Peyer's patch (tissue), 4 donors: ENCODE data around the gene PARD3B. TPM values are rescaled to one million over a fixed set of nuclear protein-coding genes. Genes with fewer than 3 reads are reported as not detected.
"Not testable (repeated sequence)": the region's sequence is repeated elsewhere in the genome, so short reads cannot be mapped to it uniquely, and the experiment has no call there.

Source experiments
- DNase-seq, 3 donors: peaks; one replicate each; pipeline ENCODE4 v3.0.0-alpha.2; 2017 to 2019
- H3K27ac ChIP-seq, 4 donors: fragments of 200-600 bp; sonication (generic); one replicate each; pipeline ENCODE4 v1.5.1; 2016 to 2019
- H3K27me3 ChIP-seq, 2 donors: fragments of 200-600 bp; sonication (generic); one replicate each; pipeline ENCODE4 v1.5.1; 2019
- H3K36me3 ChIP-seq, 3 donors: fragments of 200-600 bp; sonication (generic); one replicate each; pipeline ENCODE4 v1.5.1; 2016 to 2019
- H3K4me1 ChIP-seq, 4 donors: fragments of 200-600 bp; sonication (generic); one replicate each; pipeline ENCODE4 v1.5.1; 2016 to 2019
- H3K4me3 ChIP-seq, 4 donors: fragments of 200-600 bp; sonication (generic); 1 replicate in 3 of 4; 2 replicates in 1 of 4; pipeline ENCODE4 v1.5.1; 2016 to 2019; ENCODE audit warnings: mild to moderate bottlenecking in 1 of 4
- H3K9me3 ChIP-seq, 4 donors: fragments of 200-600 bp; sonication (generic); one replicate each; pipeline ENCODE4 v1.5.1; 2016 to 2019; ENCODE audit warnings: mild to moderate bottlenecking in 1 of 4
- CTCF ChIP-seq, 6 experiments: fragments of 450-650 bp in 4 of 6; fragments of 200-600 bp in 2 of 6; sonication (generic) in 1 of 6; IDR thresholded peaks; one replicate each; pipeline ENCODE4 v1.5.1; 2017 to 2019; ENCODE audit warnings: antibody characterized with exemption in 6 of 6, mild to moderate bottlenecking in 3 of 6, moderate library complexity in 1 of 6
- POLR2A ChIP-seq, 2 donors: fragments of 450-650 bp; IDR thresholded peaks; one replicate each; pipeline ENCODE4 v1.5.1; 2017; ENCODE audit warnings: antibody characterized with exemption in 2 of 2, mild to moderate bottlenecking in 2 of 2, moderate library complexity in 2 of 2
- total RNA-seq, 4 donors: library from RNA; depleted of rRNA; stranded (reverse); fragments of >200 nt; gene quantifications; one replicate each; pipeline ENCODE4 v1.1.0, GENCODE V29; 2016

PARD3B gene
- total RNA-seq, 4 donors from 2014 or later, result 19.6 to 52.0 (median 40.6) TPM

DNA sequence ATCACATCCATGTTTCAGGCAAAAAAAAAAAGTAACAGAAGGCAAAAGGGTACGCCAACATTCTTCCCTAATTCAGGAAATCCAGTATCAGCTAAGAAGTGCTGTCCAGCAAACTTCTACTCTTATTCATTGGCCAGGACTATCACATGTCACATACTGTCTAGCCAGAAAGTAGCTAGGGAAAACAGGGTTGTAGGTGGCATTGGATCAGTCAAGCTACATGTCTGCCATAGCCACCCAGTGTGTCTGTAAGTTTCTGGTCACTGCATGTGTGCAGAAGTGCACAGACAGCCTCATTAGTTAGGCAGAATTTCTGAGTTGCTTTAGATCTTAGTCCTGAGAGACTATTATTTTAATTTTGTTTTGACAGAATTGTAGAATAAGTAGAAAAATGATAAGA, 671.7 kb downstream of the PARD3B start:
- no peaks in the 10 kb centered on the region for H3K36me3 ChIP-seq
- H3K4me1 ChIP-seq, result no peaks in the 10 kb centered on the region
- no peaks in the 10 kb centered on the region for H3K27me3 ChIP-seq
- no peak overlapping the region for H3K4me3 ChIP-seq
- H3K27ac ChIP-seq, result no peak overlapping the region
- DNase-seq, result no peak
- TF ChIP-seq POLR2A (IDR thresholded peaks at IDR 0.05) (no peak), CTCF (IDR thresholded peaks at IDR 0.05) (no peak)
- H3K9me3 ChIP-seq, result no peaks in the 10 kb centered on the region

DNA sequence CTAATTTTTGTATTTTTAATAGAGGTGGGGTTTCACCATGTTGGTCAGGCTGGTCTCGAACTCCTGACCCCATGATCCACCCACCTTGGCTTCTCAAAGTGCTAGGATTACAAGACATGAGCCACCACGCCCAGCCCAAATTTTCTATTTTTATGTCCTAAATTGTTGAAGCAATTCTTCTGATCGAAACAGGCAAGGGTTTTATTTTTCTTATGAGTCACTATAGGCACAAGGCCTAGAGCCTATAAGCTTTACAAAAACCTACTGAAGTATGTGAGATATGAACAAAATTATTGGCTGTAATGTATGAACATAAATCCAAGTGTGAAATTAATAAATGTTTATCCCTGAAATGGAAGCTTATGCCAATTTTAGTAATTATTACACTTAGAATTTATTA, 672.8 kb downstream of the PARD3B start:
- Histone ChIP-seq H3K4me3 (no peak overlapping the region), H3K9me3 (no peaks in the 10 kb centered on the region), H3K27me3 (no peaks in the 10 kb centered on the region), H3K4me1 (no peaks in the 10 kb centered on the region), H3K36me3 (no peaks in the 10 kb centered on the region), H3K27ac (no peak overlapping the region)
- no peak for TF ChIP-seq CTCF (IDR thresholded peaks at IDR 0.05)
- no peak for TF ChIP-seq POLR2A (IDR thresholded peaks at IDR 0.05)
- DNase-seq, result no peak

GRCh38 chr2:205218816-205219215, 673.5 kb downstream of the PARD3B start:
- DNase-seq, H3K36me3 ChIP-seq, H3K4me1 ChIP-seq, H3K27ac ChIP-seq, H3K9me3 ChIP-seq, H3K27me3 ChIP-seq, H3K4me3 ChIP-seq: not testable (repeated sequence)

- no peak overlapping the region for H3K4me3 ChIP-seq
- DNase-seq, result no peak
- TF ChIP-seq POLR2A (IDR thresholded peaks at IDR 0.05) (no peak), CTCF (IDR thresholded peaks at IDR 0.05) (no peak)
- H3K9me3 ChIP-seq, result no peaks in the 10 kb centered on the region
- H3K4me1 ChIP-seq, result no peaks in the 10 kb centered on the region
- no peaks in the 10 kb centered on the region for H3K27me3 ChIP-seq
- H3K36me3 ChIP-seq, result no peaks in the 10 kb centered on the region
- H3K27ac ChIP-seq, result no peak overlapping the region
Observed at GRCh38 chr2:205220559-205220958, 675.3 kb downstream of the PARD3B start.

GRCh38 chr2:205232086-205232485, 686.8 kb downstream of the PARD3B start:
- TF ChIP-seq CTCF (IDR thresholded peaks at IDR 0.05) (no peak), POLR2A (IDR thresholded peaks at IDR 0.05) (no peak)
- H3K4me3 ChIP-seq, result no peak overlapping the region
- no peaks in the 10 kb centered on the region for H3K9me3 ChIP-seq
- no peak for DNase-seq
- H3K27ac ChIP-seq, result no peak overlapping the region
- no peaks in the 10 kb centered on the region for H3K27me3 ChIP-seq
- H3K36me3 ChIP-seq, result no peaks in the 10 kb centered on the region
- H3K4me1 ChIP-seq, result no peaks in the 10 kb centered on the region

DNA sequence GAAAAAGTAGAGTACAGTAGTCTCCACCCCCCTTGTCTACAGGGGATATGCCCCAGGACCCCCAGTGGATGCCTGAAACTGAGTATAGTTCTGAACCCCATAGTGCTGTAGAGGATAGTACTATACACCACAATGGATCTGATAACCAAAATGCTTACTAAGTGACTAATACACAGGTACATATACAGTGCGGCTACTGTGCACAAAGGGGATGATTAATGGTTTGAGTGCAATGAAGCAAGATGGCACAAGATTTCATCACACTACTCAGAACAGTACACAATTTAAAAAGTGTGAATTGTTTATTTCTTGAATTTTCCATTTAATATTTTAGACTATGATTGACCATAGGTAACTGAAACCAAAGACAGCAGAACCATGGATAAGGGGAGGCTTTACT, 690.2 kb downstream of the PARD3B start:
- Histone ChIP-seq H3K4me3 (no peak overlapping the region), H3K36me3 (no peaks in the 10 kb centered on the region), H3K9me3 (no peaks in the 10 kb centered on the region), H3K27me3 (no peaks in the 10 kb centered on the region), H3K4me1 (no peaks in the 10 kb centered on the region), H3K27ac (no peak overlapping the region)
- no peak for DNase-seq
- no peak for TF ChIP-seq POLR2A (IDR thresholded peaks at IDR 0.05)
- no peak for TF ChIP-seq CTCF (IDR thresholded peaks at IDR 0.05)
